Epithelial cell of proximal tubule (primary cell): ENCODE results near the gene NDN. TPM values are rescaled to one million over a fixed set of nuclear protein-coding genes. Genes with fewer than 3 reads are reported as not detected.

Experiments used
- total RNA-seq: library from RNA; depleted of rRNA; stranded (reverse); fragments of >200 nt; gene quantifications from 2 replicates; pipeline ENCODE4 v1.2.3, GENCODE V29; 2015

The NDN gene
- total RNA-seq, 1 donor from 2014 or later, result 77.3 TPM

Other genes with a start within 250 kb of the NDN start
- gene GOLGA6L2, start 240.1 kb downstream of the NDN start, total RNA-seq, result not detected in 2 replicates
- 0.81 TPM in 1 of 2 replicates, not detected in the other for gene MKRN3, start 121.6 kb downstream of the NDN start, total RNA-seq
- gene MAGEL2, start 39.4 kb downstream of the NDN start, total RNA-seq, result 0.07 and 0.23 TPM in 2 replicates